AG09309 (cell line): ENCODE measurements around the gene ZNF442.
"Not testable (repeated sequence)": the region's sequence is repeated elsewhere in the genome, so short reads cannot be mapped to it uniquely, and the experiment has no call there.

Experiments used
- DNase-seq: peaks from one replicate; pipeline ENCODE4 v3.0.0-alpha.2; 2010; ENCODE audit warnings: low read depth
- H3K4me3 ChIP-seq: 2 replicates; pipeline ENCODE4 v1.5.1; 2011; ENCODE audit warnings: mild to moderate bottlenecking, low read depth, low read length, moderate library complexity; ENCODE audit not compliant: control insufficient read depth
- TF ChIP-seq, protein P1 (sequence below): IDR thresholded peaks from 2 replicates; pipeline ENCODE4 v1.5.1; 2011; ENCODE audit warnings: mild to moderate bottlenecking, low read depth, low read length, inconsistent platforms; ENCODE audit not compliant: insufficient read depth, control insufficient read depth; ENCODE audit errors: missing control alignments

The ZNF442 gene

DNA sequence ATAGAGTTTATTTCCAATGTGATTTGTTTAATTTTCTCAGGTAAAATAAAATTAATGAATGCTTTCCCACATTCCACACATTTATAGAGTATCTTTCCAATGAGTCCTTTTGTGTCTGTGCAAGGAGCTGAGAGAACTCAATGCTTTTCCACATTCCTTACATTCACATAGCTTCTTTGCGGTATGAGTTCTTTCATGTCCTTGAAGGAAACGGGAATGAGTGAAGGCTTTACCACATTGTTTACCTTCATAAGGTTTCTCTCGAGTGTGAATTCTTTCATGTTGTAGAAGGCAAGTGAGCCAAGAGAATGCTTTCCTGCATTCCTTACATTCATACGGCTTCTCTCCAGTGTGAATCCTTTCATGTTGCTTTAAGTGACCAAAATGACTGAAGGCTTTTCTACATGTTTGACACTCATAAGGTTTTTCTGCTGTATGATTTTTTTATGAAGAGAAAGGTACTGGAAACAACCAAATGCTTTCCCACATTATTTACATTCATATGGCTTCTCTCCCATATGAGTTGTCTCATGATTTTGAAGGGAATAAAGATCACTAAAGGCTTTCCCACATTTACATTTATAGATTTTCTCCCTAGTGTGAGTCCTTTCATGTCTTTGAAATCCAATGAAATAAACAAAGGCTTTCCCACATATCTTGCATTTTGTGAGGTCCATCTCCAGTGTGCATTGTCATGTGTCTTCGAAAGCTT is 14.4 kb upstream of the ZNF442 start:
- TF ChIP-seq, protein P1, sequence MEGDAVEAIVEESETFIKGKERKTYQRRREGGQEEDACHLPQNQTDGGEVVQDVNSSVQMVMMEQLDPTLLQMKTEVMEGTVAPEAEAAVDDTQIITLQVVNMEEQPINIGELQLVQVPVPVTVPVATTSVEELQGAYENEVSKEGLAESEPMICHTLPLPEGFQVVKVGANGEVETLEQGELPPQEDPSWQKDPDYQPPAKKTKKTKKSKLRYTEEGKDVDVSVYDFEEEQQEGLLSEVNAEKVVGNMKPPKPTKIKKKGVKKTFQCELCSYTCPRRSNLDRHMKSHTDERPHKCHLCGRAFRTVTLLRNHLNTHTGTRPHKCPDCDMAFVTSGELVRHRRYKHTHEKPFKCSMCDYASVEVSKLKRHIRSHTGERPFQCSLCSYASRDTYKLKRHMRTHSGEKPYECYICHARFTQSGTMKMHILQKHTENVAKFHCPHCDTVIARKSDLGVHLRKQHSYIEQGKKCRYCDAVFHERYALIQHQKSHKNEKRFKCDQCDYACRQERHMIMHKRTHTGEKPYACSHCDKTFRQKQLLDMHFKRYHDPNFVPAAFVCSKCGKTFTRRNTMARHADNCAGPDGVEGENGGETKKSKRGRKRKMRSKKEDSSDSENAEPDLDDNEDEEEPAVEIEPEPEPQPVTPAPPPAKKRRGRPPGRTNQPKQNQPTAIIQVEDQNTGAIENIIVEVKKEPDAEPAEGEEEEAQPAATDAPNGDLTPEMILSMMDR = no peak
- no peak overlapping the region for H3K4me3 ChIP-seq
- no peak for DNase-seq

DNA sequence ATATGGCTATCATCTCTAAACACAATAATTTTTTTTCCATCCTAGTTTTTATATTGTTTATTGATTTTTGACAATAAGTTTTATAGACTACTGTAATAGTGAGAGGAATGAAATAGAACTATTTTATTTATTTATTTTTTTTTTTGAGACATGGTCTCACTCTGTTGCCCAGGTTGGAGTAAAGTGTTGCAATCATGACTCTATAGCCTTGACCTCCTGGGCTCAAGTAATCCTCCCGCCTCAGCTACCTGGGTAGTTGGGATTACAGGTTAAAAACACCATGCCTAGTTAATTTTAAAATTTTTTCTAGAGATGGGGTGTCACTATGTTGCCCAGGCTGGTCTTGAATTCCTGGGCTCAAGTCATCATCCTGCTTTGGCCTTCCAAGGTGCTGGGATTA is 8.5 kb upstream of the ZNF442 start:
- no peak overlapping the region for H3K4me3 ChIP-seq
- no peak for DNase-seq
- TF ChIP-seq, protein P1 = no peak

DNA sequence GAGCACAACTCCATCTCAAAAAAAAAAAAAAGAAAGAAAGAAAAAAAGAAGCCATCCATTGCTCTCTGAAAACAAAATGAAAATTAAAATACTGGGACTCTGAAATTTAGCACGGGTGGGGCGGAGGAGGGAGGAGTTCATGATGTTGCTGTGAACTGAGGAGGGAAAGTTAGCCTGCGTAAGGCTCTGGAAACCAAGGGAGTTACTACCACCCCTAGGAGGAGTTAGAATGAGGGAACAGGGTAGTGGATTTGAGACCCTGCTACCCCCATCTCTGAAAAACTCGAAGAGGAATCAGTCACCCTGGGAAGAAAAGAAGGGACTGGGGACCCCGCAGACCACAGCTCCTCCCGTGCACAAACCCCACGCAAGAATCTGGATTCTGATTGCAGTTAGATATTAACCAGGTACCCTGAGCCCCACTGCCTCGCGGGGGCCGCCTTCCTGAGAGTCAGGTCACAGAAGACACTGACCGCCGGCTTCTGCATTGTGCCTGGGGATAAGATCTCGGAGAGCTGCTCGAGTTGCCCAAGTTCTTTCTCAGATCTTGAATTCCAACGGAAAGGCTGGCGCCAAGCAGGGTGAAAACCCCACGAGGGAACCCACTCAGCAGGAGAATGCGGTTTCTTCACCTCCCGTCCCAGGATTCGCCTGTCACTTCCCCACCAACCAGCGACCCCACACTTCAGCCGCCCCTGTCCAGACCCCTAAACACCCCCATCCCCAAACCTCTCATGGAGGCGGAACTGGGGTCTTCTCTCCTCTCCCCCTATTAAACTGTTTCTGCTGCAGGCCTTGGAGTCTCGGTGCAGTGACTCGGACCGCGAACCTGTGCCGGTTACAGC is 870 bp downstream of the ZNF442 start:
- peak overlapping the region; percentile 96 for H3K4me3 ChIP-seq
- TF ChIP-seq, protein P1 = no peak
- DNase-seq = no peak

DNA sequence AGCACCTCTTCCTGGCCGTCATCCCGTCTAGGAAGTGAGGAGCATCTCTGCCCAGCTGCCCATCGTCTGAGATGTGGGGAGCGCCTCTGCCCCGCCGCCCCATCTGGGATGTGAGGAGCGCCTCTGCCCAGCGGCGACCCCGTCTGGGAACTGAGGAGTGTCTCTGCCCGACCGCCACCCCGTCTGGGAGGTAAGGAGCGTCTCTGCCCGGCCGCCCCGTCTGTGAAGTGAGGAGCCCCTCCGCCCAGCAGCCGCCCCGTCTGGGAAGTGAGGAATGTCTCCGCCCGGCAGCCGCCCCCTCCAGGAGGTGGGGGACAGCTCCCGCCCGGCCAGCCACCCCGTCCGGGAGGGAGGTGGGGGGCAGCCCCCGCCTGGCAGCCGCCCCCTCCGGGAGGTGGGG is 3.2 kb downstream of the ZNF442 start:
- DNase-seq, H3K4me3 ChIP-seq: not testable (repeated sequence)

DNA sequence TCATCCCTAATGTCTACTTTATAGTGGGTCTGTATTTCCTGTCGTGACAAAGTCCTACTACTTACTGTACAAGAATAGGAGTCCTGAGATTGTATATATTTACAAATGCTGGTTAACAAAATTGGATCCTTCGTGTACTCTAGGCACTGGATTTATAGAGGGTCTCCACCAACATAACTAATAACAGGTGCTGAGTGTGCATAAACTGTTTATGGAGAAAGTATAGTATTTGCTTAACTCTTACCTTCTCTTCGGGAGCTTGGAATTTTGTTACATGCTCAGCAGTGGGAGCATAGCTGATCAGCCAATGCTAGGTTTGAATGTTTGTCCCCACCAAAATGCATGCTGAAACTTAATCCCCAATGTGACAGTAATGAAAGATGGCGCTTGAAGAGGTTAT is 12.1 kb downstream of the ZNF442 start:
- H3K4me3 ChIP-seq = no peak overlapping the region
- DNase-seq = no peak
- TF ChIP-seq, protein P1 = no peak

DNA sequence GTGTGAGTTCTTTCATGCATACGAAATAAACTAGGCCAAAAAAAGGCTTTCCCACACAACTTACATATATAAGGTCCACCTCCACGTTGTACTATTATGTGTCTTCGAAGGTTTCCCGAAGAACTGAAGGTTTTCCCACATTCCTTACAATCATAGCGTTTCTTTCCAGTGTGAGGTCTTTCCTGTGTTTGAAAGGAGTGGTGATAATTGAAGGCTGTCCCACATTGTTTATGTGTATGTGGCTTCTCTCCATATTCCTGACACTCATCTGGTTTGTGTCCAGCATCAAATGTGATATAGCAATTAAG is 14.6 kb downstream of the ZNF442 start:
- no peak overlapping the region for H3K4me3 ChIP-seq
- TF ChIP-seq, protein P1 = no peak
- DNase-seq = no peak

DNA sequence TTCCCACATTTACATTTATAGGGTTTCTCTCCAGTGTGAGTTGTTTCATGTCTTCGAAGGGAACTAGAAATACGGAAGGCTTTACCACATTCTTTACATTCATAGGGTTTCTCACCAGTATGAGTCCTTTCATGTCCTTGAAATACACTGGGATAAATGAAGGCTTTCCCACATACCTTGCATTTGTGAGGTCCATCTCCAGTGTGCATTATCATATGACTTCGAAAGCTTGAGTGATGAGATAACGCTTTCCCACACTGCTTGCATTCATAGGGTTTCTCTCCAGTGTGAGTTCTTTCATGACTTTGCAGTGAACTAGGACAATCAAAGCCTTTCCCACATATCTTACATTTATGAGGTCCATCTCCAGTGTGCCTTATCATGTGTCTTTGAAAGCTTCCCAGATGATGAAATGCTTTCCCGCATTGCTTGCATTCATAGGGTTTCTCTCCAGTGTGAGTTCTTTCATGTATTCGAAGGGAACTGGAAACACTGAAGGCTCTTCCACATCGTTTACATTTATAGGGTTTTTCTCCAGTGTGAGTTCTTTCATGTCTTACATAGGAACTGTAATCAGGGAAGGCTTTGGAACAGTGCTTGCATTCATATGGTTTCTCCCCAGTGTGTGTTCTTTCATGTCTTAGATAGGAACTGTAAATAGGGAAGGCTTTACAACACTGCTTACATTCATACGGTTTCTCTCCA is 15.1 kb downstream of the ZNF442 start:
- DNase-seq = no peak
- TF ChIP-seq, protein P1 = no peak

More for the DNA sequence above, 15.1 kb downstream of the ZNF442 start:
- no peak overlapping the region for H3K4me3 ChIP-seq
